Left renal cortex interstitium (tissue), 4 donors: ENCODE results near the gene OTUD4. TPM values are rescaled to one million over a fixed set of nuclear protein-coding genes. Genes with fewer than 3 reads are reported as not detected.
"Not testable (repeated sequence)": the region's sequence is repeated elsewhere in the genome, so short reads cannot be mapped to it uniquely, and the experiment has no call there.

Experiments used
- DNase-seq, 4 donors: peaks; one replicate each; pipeline ENCODE4 v3.0.0-alpha.2; 2013; ENCODE audit warnings: low read depth in 4 of 4, low spot score in 2 of 4, missing footprints in 1 of 4
- polyA plus RNA-seq, 4 donors: library from polyadenylated mRNA; unstranded; fragments of 120-200 nt; gene quantifications; one replicate each; pipeline ENCODE4 v1.2.1, GENCODE V29; 2013; ENCODE audit not compliant: insufficient read length in 4 of 4

OTUD4 gene
- polyA plus RNA-seq = 10 to 100 TPM; 31.9 to 45.7 (median 38.6) TPM

GRCh38 chr4:145180298-145181090 lies at the start of gene OTUD4:
Gene OTUD4 (minus strand): TSS chr4:145180589. CDS start chr4:145179973, 616 bp downstream.
- DNase-seq = peak; percentile 67 to 88 (median 84)

GRCh38 chr4:145223228-145223627 lies 42.8 kb upstream of the OTUD4 start:
- not testable (repeated sequence) for DNase-seq

- DNase-seq = not testable (repeated sequence)
Measured at GRCh38 chr4:145221529-145221928, 41.1 kb upstream of the OTUD4 start.

- no peak for DNase-seq
Measured at GRCh38 chr4:145219090-145219489, 38.7 kb upstream of the OTUD4 start.

GRCh38 chr4:145218251-145218650 lies 37.9 kb upstream of the OTUD4 start:
- DNase-seq = no peak

- no peak for DNase-seq
Measured at GRCh38 chr4:145217349-145217748, 37.0 kb upstream of the OTUD4 start.

GRCh38 chr4:145216535-145216934 lies 36.1 kb upstream of the OTUD4 start:
- DNase-seq = no peak

GRCh38 chr4:145213245-145213644 lies 32.9 kb upstream of the OTUD4 start:
- DNase-seq = no peak

GRCh38 chr4:145207934-145208333 lies 27.5 kb upstream of the OTUD4 start:
- DNase-seq = no peak

GRCh38 chr4:145203410-145203809 lies 23.0 kb upstream of the OTUD4 start:
- DNase-seq = no peak

- DNase-seq = no peak
Measured at GRCh38 chr4:145200366-145200765, 20.0 kb upstream of the OTUD4 start.

GRCh38 chr4:145199051-145199716 lies 18.8 kb upstream of the OTUD4 start:
- DNase-seq = no peak

GRCh38 chr4:145196747-145197146 lies 16.4 kb upstream of the OTUD4 start:
- DNase-seq = no peak

GRCh38 chr4:145195167-145195952 lies 15.0 kb upstream of the OTUD4 start:
- DNase-seq = no peak

GRCh38 chr4:145189981-145190380 lies 9.6 kb upstream of the OTUD4 start:
- no peak for DNase-seq

GRCh38 chr4:145186729-145187128 lies 6.3 kb upstream of the OTUD4 start:
- no peak for DNase-seq

- no peak for DNase-seq
Measured at GRCh38 chr4:145183581-145183980, 3.2 kb upstream of the OTUD4 start.

- no peak for DNase-seq
Measured at GRCh38 chr4:145183023-145183422, 2.6 kb upstream of the OTUD4 start.

GRCh38 chr4:145182222-145182621 lies 1.8 kb upstream of the OTUD4 start:
- DNase-seq = no peak

- no peak for DNase-seq
Measured at GRCh38 chr4:145181091-145181501, 707 bp upstream of the OTUD4 start.

GRCh38 chr4:145179861-145180297 lies 510 bp downstream of the OTUD4 start:
- not testable (repeated sequence) for DNase-seq
